Epithelial cell of proximal tubule (primary cell): ENCODE measurements around the gene TMTC3. TPM values are rescaled to one million over a fixed set of nuclear protein-coding genes. Genes with fewer than 3 reads are reported as not detected.

Experiments used
- DNase-seq: peaks from one replicate; pipeline ENCODE4 v3.0.0-alpha.2; 2011; ENCODE audit warnings: low read depth
- H3K4me3 ChIP-seq: 2 replicates; pipeline ENCODE4 v1.5.1; 2011; ENCODE audit warnings: low read depth, mild to moderate bottlenecking, low read length
- total RNA-seq: library from RNA; depleted of rRNA; stranded (reverse); fragments of >200 nt; gene quantifications from 2 replicates; pipeline ENCODE4 v1.2.3, GENCODE V29; 2015
- TF ChIP-seq, protein P1 (sequence below): conservative IDR thresholded peaks from 2 replicates; pipeline ENCODE4 v1.5.1; 2012; ENCODE audit warnings: low read depth, mild to moderate bottlenecking, low read length

Gene TMTC3
- total RNA-seq, 1 donor from 2014 or later: 11.6 TPM

DNA sequence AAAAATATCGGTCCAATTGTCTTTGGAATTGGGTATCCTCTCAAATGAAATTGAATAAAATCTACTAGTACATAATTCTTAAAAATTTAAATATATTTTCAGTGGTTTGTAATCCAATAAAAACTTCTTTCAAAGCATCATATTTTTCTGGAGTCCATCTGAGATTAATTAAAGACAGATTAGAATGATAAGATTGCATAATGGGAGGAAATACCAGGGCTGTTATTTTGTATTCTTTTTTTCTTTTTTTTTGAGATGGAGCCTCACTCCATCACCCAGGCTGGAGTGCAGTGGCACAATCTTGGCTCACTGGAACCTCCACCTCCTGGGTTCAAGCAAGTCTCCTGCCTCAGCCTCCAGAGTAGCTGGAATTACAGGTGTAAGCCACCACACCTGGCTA is 103.8 kb downstream of the TMTC3 start:
- TF ChIP-seq, protein P1, sequence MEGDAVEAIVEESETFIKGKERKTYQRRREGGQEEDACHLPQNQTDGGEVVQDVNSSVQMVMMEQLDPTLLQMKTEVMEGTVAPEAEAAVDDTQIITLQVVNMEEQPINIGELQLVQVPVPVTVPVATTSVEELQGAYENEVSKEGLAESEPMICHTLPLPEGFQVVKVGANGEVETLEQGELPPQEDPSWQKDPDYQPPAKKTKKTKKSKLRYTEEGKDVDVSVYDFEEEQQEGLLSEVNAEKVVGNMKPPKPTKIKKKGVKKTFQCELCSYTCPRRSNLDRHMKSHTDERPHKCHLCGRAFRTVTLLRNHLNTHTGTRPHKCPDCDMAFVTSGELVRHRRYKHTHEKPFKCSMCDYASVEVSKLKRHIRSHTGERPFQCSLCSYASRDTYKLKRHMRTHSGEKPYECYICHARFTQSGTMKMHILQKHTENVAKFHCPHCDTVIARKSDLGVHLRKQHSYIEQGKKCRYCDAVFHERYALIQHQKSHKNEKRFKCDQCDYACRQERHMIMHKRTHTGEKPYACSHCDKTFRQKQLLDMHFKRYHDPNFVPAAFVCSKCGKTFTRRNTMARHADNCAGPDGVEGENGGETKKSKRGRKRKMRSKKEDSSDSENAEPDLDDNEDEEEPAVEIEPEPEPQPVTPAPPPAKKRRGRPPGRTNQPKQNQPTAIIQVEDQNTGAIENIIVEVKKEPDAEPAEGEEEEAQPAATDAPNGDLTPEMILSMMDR: no peak
- H3K4me3 ChIP-seq: no peak overlapping the region
- no peak for DNase-seq

DNA sequence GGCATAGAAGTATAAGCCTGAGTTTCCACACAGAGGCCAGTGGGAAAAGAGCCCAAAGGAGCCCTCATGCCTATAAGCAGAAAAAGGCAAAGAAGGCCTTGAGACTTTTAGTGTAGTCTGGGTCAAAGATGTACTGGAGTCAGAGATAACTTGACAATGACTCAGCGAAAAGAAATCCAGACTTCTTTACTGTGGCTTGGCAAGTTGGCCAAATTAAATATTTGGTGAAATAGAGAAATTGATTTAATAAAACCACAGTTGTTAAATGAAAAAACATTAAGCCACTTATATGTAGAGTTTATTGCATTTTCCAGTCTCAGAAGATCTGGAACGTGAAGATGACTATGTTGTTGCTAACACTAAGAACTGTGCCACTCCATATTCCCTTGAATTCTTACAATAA is 105.1 kb downstream of the TMTC3 start:
- no peak overlapping the region for H3K4me3 ChIP-seq
- no peak for DNase-seq
- TF ChIP-seq, protein P1: no peak

DNA sequence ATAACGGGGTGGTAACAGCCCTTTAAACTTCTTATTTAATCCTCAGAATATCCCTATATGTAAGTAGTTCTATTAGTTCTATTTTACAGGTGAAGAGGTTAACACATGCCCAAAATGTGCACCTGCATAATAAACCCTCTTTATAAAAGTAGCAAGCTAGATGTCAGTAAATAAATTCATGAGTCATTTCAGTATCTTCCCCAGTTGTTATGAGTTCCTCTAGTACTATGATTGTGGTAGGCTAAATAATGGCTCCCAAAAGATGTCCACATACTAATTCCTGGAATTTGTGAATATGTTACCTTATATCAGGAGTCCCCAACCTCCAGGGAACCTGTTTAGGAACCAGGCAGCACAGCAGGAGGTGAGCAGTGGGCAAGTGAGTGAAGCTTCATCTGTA is 106.5 kb downstream of the TMTC3 start:
- H3K4me3 ChIP-seq: no peak overlapping the region
- no peak for DNase-seq
- TF ChIP-seq, protein P1: no peak

Other genes with a start within 250 kb of the TMTC3 start
- gene C12orf50, start 112.9 kb upstream of the TMTC3 start, total RNA-seq: not detected in 2 replicates
- 7.0 and 8.8 TPM in 2 replicates for gene CEP290, start 219 bp upstream of the TMTC3 start, total RNA-seq